Ovary (tissue), 3 donors: ENCODE data around the gene TBX2.

Experiments used
- EP300 ChIP-seq: sonication (generic); formaldehyde crosslinking; IDR thresholded peaks from one replicate; pipeline ENCODE4 v1.6.1; 2017; ENCODE audit warnings: antibody characterized with exemption
- POLR2A ChIP-seq: fragments of 450-650 bp; IDR thresholded peaks from one replicate; pipeline ENCODE4 v1.6.1; 2017; ENCODE audit warnings: antibody characterized with exemption, mild to moderate bottlenecking, moderate library complexity
- TF ChIP-seq, protein P1 (sequence below), 3 donors: fragments of 450-650 bp in 2 of 3; fragments of 200-600 bp in 1 of 3; IDR thresholded peaks; one replicate each; pipeline versions ENCODE4 v1.5.1 to v1.8.0; 2016 to 2022; ENCODE audit warnings: antibody characterized with exemption in 3 of 3, mild to moderate bottlenecking in 1 of 3
- donor health status: DM: no; HTN: no; CAD: no.

DNA sequence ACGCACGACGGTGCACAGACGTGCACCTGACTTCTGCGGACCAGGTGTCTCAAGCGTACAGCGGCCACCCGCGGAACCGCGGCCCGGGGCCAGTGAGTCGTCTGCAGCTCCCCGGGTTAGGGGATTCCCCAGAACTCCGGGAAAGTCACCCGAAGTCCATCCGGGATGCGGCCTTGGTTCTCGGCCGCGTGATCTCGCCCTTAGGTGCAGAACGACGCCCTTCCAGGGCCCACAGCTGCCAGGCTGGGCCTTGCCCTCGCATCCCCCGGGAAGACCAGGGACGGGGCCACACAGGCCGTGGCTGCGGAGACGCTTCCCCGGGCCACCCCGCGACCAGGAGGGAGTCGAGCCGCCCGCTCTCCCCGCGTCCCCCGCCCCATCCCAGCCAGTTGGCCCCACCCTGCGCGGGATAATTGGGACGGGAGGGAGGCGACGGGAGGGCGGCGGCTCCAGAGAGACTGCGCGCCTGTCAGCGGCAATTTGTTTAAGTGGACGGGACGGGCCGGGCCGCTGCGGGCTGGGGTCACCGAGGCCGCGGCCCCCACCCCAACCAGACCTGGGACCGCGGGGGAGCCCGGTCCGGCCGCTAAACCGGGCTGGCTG, 3.6 kb upstream of the TBX2 start:
- TF ChIP-seq, protein P1, sequence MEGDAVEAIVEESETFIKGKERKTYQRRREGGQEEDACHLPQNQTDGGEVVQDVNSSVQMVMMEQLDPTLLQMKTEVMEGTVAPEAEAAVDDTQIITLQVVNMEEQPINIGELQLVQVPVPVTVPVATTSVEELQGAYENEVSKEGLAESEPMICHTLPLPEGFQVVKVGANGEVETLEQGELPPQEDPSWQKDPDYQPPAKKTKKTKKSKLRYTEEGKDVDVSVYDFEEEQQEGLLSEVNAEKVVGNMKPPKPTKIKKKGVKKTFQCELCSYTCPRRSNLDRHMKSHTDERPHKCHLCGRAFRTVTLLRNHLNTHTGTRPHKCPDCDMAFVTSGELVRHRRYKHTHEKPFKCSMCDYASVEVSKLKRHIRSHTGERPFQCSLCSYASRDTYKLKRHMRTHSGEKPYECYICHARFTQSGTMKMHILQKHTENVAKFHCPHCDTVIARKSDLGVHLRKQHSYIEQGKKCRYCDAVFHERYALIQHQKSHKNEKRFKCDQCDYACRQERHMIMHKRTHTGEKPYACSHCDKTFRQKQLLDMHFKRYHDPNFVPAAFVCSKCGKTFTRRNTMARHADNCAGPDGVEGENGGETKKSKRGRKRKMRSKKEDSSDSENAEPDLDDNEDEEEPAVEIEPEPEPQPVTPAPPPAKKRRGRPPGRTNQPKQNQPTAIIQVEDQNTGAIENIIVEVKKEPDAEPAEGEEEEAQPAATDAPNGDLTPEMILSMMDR (IDR thresholded peaks at IDR 0.05), result no peak
- no peak for TF ChIP-seq POLR2A
- no peak for TF ChIP-seq EP300
